Astrocyte (in vitro differentiated cells and primary cell): ENCODE measurements around the gene PHF13. TPM values are rescaled to one million over a fixed set of nuclear protein-coding genes. Genes with fewer than 3 reads are reported as not detected.

Experiments
- DNase-seq: peaks from one replicate; pipeline ENCODE4 v3.0.0-alpha.2; 2010; ENCODE audit warnings: low read depth
- FAIRE-seq: peaks from 2 replicates; lab custom pipeline; 2011; peaks lifted over from hg19 to GRCh38; lab: Jason Lieb, UNC
- H2AFZ ChIP-seq: 2 replicates; pipeline ENCODE4 v1.6.0; 2012; ENCODE audit warnings: low read depth, low read length, inconsistent platforms
- H3K27ac ChIP-seq: 2 replicates; pipeline ENCODE4 v1.5.1; 2011; ENCODE audit warnings: low read depth, low read length, inconsistent platforms
- H3K27me3 ChIP-seq: 2 replicates; pipeline ENCODE4 v1.6.0; 2011; ENCODE audit warnings: low read length, inconsistent platforms; ENCODE audit not compliant: insufficient read depth
- H3K36me3 ChIP-seq: 2 replicates; pipeline ENCODE4 v1.5.1; 2011; ENCODE audit warnings: low read length, inconsistent platforms; ENCODE audit not compliant: insufficient read depth
- H3K4me1 ChIP-seq: 2 replicates; pipeline ENCODE4 v1.5.1; 2011; ENCODE audit warnings: low read length, inconsistent platforms; ENCODE audit not compliant: insufficient read depth
- H3K4me2 ChIP-seq: 2 replicates; pipeline ENCODE4 v1.6.0; 2012; ENCODE audit warnings: low read length, inconsistent platforms
- H3K4me3 ChIP-seq: 2 replicates; pipeline ENCODE4 v1.5.1; 2011; ENCODE audit warnings: low read depth, mild to moderate bottlenecking, low read length, inconsistent platforms; ENCODE audit not compliant: insufficient read depth
- H3K79me2 ChIP-seq: 2 replicates; pipeline ENCODE4 v1.6.0; 2012; ENCODE audit warnings: mild to moderate bottlenecking, low read length, inconsistent platforms; ENCODE audit not compliant: insufficient read depth
- H3K9ac ChIP-seq: 2 replicates; pipeline ENCODE4 v1.6.0; 2012; ENCODE audit warnings: mild to moderate bottlenecking, low read length, inconsistent platforms
- H3K9me3 ChIP-seq: 2 replicates; pipeline ENCODE4 v1.5.1; 2012; ENCODE audit warnings: low read depth, mild to moderate bottlenecking, low read length, inconsistent platforms; ENCODE audit not compliant: insufficient read depth
- H4K20me1 ChIP-seq: 2 replicates; pipeline ENCODE4 v1.6.0; 2012; ENCODE audit warnings: low read length, inconsistent platforms; ENCODE audit not compliant: insufficient read depth
- H3K27ac Mint-ChIP-seq: one replicate; pipeline ENCODE4 v1.8.0; 2021; ENCODE audit warnings: mild to moderate bottlenecking, mixed read lengths; ENCODE audit not compliant: unreplicated experiment
- H3K27me3 Mint-ChIP-seq: one replicate; pipeline ENCODE4 v1.8.0; 2021; ENCODE audit warnings: low read depth, mixed read lengths; ENCODE audit not compliant: unreplicated experiment
- H3K36me3 Mint-ChIP-seq: one replicate; pipeline ENCODE4 v1.8.0; 2021; ENCODE audit warnings: low read depth, mixed read lengths; ENCODE audit not compliant: unreplicated experiment
- H3K4me1 Mint-ChIP-seq: one replicate; pipeline ENCODE4 v1.8.0; 2021; ENCODE audit warnings: low read depth, mixed read lengths; ENCODE audit not compliant: unreplicated experiment
- H3K4me3 Mint-ChIP-seq: one replicate; pipeline ENCODE4 v1.8.0; 2021; ENCODE audit warnings: mild to moderate bottlenecking, moderate library complexity, mixed read lengths; ENCODE audit not compliant: unreplicated experiment
- H3K9me3 Mint-ChIP-seq: one replicate; pipeline ENCODE4 v1.8.0; 2021; ENCODE audit warnings: mild to moderate bottlenecking, mixed read lengths; ENCODE audit not compliant: unreplicated experiment
- CTCF ChIP-seq: IDR thresholded peaks from 2 replicates; pipeline ENCODE4 v1.5.1; 2011; ENCODE audit warnings: low read depth, mild to moderate bottlenecking, inconsistent platforms, low read length, moderate library complexity; ENCODE audit not compliant: insufficient read depth
- EZH2 ChIP-seq: IDR thresholded peaks from 2 replicates; pipeline ENCODE4 v1.6.1; 2012; ENCODE audit warnings: mild to moderate bottlenecking, low read length, inconsistent platforms; ENCODE audit not compliant: insufficient read depth
- total RNA-seq: library from RNA; stranded (reverse); gene quantifications from 2 replicates; pipeline ENCODE4 v1.2.1, GENCODE V29; 2021

Gene PHF13
- total RNA-seq, 1 donor from 2014 or later = 23.7 TPM

- Histone ChIP-seq H3K36me3 (peaks cover 18% of the 10 kb centered on the region), H3K79me2 (peaks cover 82% of the 10 kb centered on the region)
- no peak for TF ChIP-seq EZH2
- TF ChIP-seq CTCF = no peak
Measured at GRCh38 chr1:6619045-6619444, 5.5 kb downstream of the PHF13 start.

GRCh38 chr1:6621429-6622391, 8.2 kb downstream of the PHF13 start:
- FAIRE-seq (no peak), DNase-seq (no peak)
- no peaks in the 10 kb centered on the region for H3K27me3 Mint-ChIP-seq
- H4K20me1 ChIP-seq = peaks cover 85% of the 10 kb centered on the region
- H3K79me2 ChIP-seq = peaks cover 79% of the 10 kb centered on the region
- peaks cover 4% of the 10 kb centered on the region for H3K4me1 Mint-ChIP-seq
- no peaks in the 10 kb centered on the region for H3K9me3 Mint-ChIP-seq
- H3K27ac Mint-ChIP-seq = no peak overlapping the region
- H3K4me3 Mint-ChIP-seq = no peak overlapping the region
- no peak overlapping the region for H3K9ac ChIP-seq
- no peaks in the 10 kb centered on the region for H3K27me3 ChIP-seq
- H3K36me3 ChIP-seq = peaks cover 19% of the 10 kb centered on the region
- H3K36me3 Mint-ChIP-seq = peaks cover 18% of the 10 kb centered on the region
- H3K4me1 ChIP-seq = peaks cover 10% of the 10 kb centered on the region
- H3K4me3 ChIP-seq = no peak overlapping the region
- H2AFZ ChIP-seq = no peak overlapping the region
- H3K27ac ChIP-seq = no peak overlapping the region
- H3K4me2 ChIP-seq = no peak overlapping the region
- H3K9me3 ChIP-seq = no peaks in the 10 kb centered on the region
- TF ChIP-seq CTCF = no peak
- TF ChIP-seq EZH2 = no peak

More at GRCh38 chr1:6619045-6619444, 5.5 kb downstream of the PHF13 start:
- H3K4me1 Mint-ChIP-seq = no peaks in the 10 kb centered on the region
- no peak overlapping the region for H3K27ac Mint-ChIP-seq
- no peak overlapping the region for H3K4me3 Mint-ChIP-seq
- no peaks in the 10 kb centered on the region for H3K4me1 ChIP-seq
- FAIRE-seq (no peak), DNase-seq (no peak)
- H3K27me3 Mint-ChIP-seq = no peaks in the 10 kb centered on the region
- no peak overlapping the region for H3K4me2 ChIP-seq
- H4K20me1 ChIP-seq = peaks cover 82% of the 10 kb centered on the region
- no peaks in the 10 kb centered on the region for H3K27me3 ChIP-seq
- H3K9me3 Mint-ChIP-seq = no peaks in the 10 kb centered on the region
- no peak overlapping the region for H2AFZ ChIP-seq
- no peak overlapping the region for H3K9ac ChIP-seq
- H3K9me3 ChIP-seq = no peaks in the 10 kb centered on the region
- H3K4me3 ChIP-seq = no peak overlapping the region
- H3K27ac ChIP-seq = no peak overlapping the region
- H3K36me3 Mint-ChIP-seq = peaks cover 20% of the 10 kb centered on the region
